SK-N-SH (cell line): ENCODE results near the gene PCDHB7. TPM values are rescaled to one million over a fixed set of nuclear protein-coding genes. Genes with fewer than 3 reads are reported as not detected.
"Not testable (repeated sequence)": the region's sequence is repeated elsewhere in the genome, so short reads cannot be mapped to it uniquely, and the experiment has no call there.

ENCODE experiments used
- CTCF ChIA-PET: fragments of 300-600, 350-600 bp; formaldehyde crosslinking; extraction: SDS; loops from one replicate; lab custom pipeline; 2021; lab: Yijun Ruan, JAX
- POLR2A ChIA-PET: fragments of 350-600 bp; sonication (Branson Sonifier 250); formaldehyde crosslinking; extraction: SDS; loops from one replicate; lab custom pipeline; 2020; ENCODE audit warnings: antibody characterized with exemption, inconsistent platforms; lab: Yijun Ruan, JAX
- DNase-seq: peaks from one replicate; pipeline ENCODE4 v3.0.0; 2012
- H2AFZ ChIP-seq: fragments of 200-600 bp; sonication (generic); 2 replicates; pipeline ENCODE4 v1.8.1; 2016; ENCODE audit warnings: antibody characterized with exemption, mild to moderate bottlenecking, low read depth
- H3F3A ChIP-seq: fragments of 200-600 bp; sonication (generic); replicated peaks from 2 replicates; pipeline ENCODE3; 2016; ENCODE audit warnings: antibody characterized with exemption, mild to moderate bottlenecking; ENCODE audit not compliant: insufficient read depth
- H3K27ac ChIP-seq, 2 experiments: fragments of 200-500 bp in 1 of 2; fragments of 200-600 bp in 1 of 2; sonication (Bioruptor generic) in 1 of 2; sonication (generic), shearing (Covaris generic) in 1 of 2; 2 replicates each; pipeline versions ENCODE4 v1.5.1 to v1.6.1; 2014 to 2016; ENCODE audit warnings: low read depth in 2 of 2, inconsistent platforms in 1 of 2, low read length in 1 of 2, mild to moderate bottlenecking in 1 of 2, mixed read lengths in 1 of 2
- H3K27me3 ChIP-seq: fragments of 200-600 bp; sonication (generic), shearing (Covaris generic); 2 replicates; pipeline ENCODE4 v1.6.1; 2016; ENCODE audit warnings: mixed run types; ENCODE audit not compliant: insufficient read depth
- H3K36me3 ChIP-seq, 2 experiments: fragments of 200-500 bp in 1 of 2; fragments of 200-600 bp in 1 of 2; sonication (Bioruptor generic) in 1 of 2; sonication (generic) in 1 of 2; replicated peaks in 1 of 2; 2 replicates each; pipeline versions ENCODE3 to v1.5.1; 2014 to 2016; ENCODE audit warnings: low read length in 1 of 2, mild to moderate bottlenecking in 1 of 2; ENCODE audit not compliant: insufficient read depth in 2 of 2, control insufficient read depth in 1 of 2
- H3K4me1 ChIP-seq, 2 experiments: fragments of 200-500 bp in 1 of 2; fragments of 200-600 bp in 1 of 2; sonication (Bioruptor generic) in 1 of 2; sonication (generic), shearing (Covaris generic) in 1 of 2; 2 replicates each; pipeline versions ENCODE4 v1.5.1 to v1.6.1; 2014 to 2016; ENCODE audit warnings: low read depth in 1 of 2, low read length in 1 of 2, mixed run types in 1 of 2; ENCODE audit not compliant: insufficient read depth in 2 of 2, control insufficient read depth in 1 of 2
- H3K4me2 ChIP-seq: fragments of 200-600 bp; sonication (generic), shearing (Covaris generic); 2 replicates; pipeline ENCODE4 v1.6.1; 2017; ENCODE audit warnings: mixed run types
- H3K4me3 ChIP-seq, 2 experiments: fragments of 200-500 bp in 1 of 2; fragments of 200-600 bp in 1 of 2; sonication (Bioruptor generic) in 1 of 2; sonication (generic), shearing (Covaris generic) in 1 of 2; 2 replicates each; pipeline versions ENCODE4 v1.5.1 to v1.8.1; 2014 to 2016; ENCODE audit warnings: low read depth in 2 of 2, inconsistent platforms in 1 of 2, low read length in 1 of 2, mild to moderate bottlenecking in 1 of 2, mixed read lengths in 1 of 2, moderate library complexity in 1 of 2
- H3K79me2 ChIP-seq: fragments of 200-600 bp; sonication (generic); 2 replicates; pipeline ENCODE4 v1.8.1; 2017; ENCODE audit warnings: mild to moderate bottlenecking; ENCODE audit not compliant: insufficient read depth
- H3K9ac ChIP-seq: fragments of 200-600 bp; sonication (generic); 2 replicates; pipeline ENCODE4 v1.6.1; 2017; ENCODE audit warnings: mixed run types
- H3K9me2 ChIP-seq: fragments of 200-600 bp; sonication (generic); 2 replicates; pipeline ENCODE4 v1.6.1; 2017; ENCODE audit warnings: mixed run types
- H3K9me3 ChIP-seq: fragments of 200-600 bp; sonication (generic); 2 replicates; pipeline ENCODE4 v1.6.1; 2017; ENCODE audit warnings: mixed run types, mild to moderate bottlenecking, moderate library complexity
- H4K20me1 ChIP-seq: fragments of 200-600 bp; sonication (generic); 2 replicates; pipeline ENCODE4 v1.6.1; 2017; ENCODE audit warnings: mild to moderate bottlenecking, mixed run types; ENCODE audit not compliant: insufficient read depth
- EP300 ChIP-seq, 2 experiments: IDR thresholded peaks; 2 replicates each; pipeline versions ENCODE4 v1.4.0 to v1.6.1; 2012; ENCODE audit warnings: borderline replicate concordance in 1 of 2, low read depth in 1 of 2, low read length in 1 of 2
- EZH2phosphoT487 ChIP-seq: fragments of 200-600 bp; sonication (generic); IDR thresholded peaks from 2 replicates; pipeline ENCODE4 v1.6.1; 2017; ENCODE audit warnings: low read depth, mixed run types, mild to moderate bottlenecking, antibody characterized with exemption, moderate library complexity, borderline replicate concordance
- GABPA ChIP-seq: IDR thresholded peaks from 2 replicates; pipeline ENCODE4 v1.4.0; 2012; ENCODE audit warnings: low read depth, mild to moderate bottlenecking
- MEF2A ChIP-seq: IDR thresholded peaks from 2 replicates; pipeline ENCODE4 v1.4.0; 2012; ENCODE audit warnings: low read depth, borderline replicate concordance
- MXI1 ChIP-seq: IDR thresholded peaks from 2 replicates; pipeline ENCODE4 v1.6.1; 2012; ENCODE audit warnings: mild to moderate bottlenecking, low read depth, low read length, improper control_type of control experiment
- NFIC ChIP-seq: IDR thresholded peaks from 2 replicates; pipeline ENCODE4 v1.4.0; 2012; ENCODE audit warnings: borderline replicate concordance
- NRF1 ChIP-seq: IDR thresholded peaks from 2 replicates; pipeline ENCODE4 v1.6.1; 2012; ENCODE audit warnings: low read depth, mild to moderate bottlenecking, low read length
- RAD21 ChIP-seq: IDR thresholded peaks from 2 replicates; pipeline ENCODE4 v1.6.1; 2012; ENCODE audit warnings: mild to moderate bottlenecking, low read length
- RFX5 ChIP-seq: IDR thresholded peaks from 2 replicates; pipeline ENCODE4 v1.6.1; 2012; ENCODE audit warnings: mild to moderate bottlenecking, improper control_type of control experiment, low read length
- RXRA ChIP-seq: IDR thresholded peaks from 2 replicates; pipeline ENCODE4 v1.4.0; 2012; ENCODE audit warnings: low read depth, mild to moderate bottlenecking, borderline replicate concordance
- TAF1 ChIP-seq: IDR thresholded peaks from 2 replicates; pipeline ENCODE4 v1.6.1; 2012; ENCODE audit warnings: low read depth, mild to moderate bottlenecking, low read length, moderate library complexity, borderline replicate concordance
- TEAD4 ChIP-seq: IDR thresholded peaks from 2 replicates; pipeline ENCODE4 v1.4.0; 2012; ENCODE audit warnings: mild to moderate bottlenecking, borderline replicate concordance; ENCODE audit not compliant: insufficient read depth
- WGBS: methylation state at CpG from one replicate; pipeline ENCODE4 v1.1.6; 2017; ENCODE audit warnings: low lambda C conversion rate; 5-methylcytosine and 5-hydroxymethylcytosine counted together
- polyA plus RNA-seq, 3 experiments: library from polyadenylated mRNA; depleted of rRNA; stranded (reverse); fragments of >200 nt; gene quantifications; 2 replicates each; pipeline ENCODE4 v1.2.3, GENCODE V29; 2012
- TF ChIP-seq, protein P1 (sequence below): IDR thresholded peaks from 2 replicates; pipeline ENCODE4 v1.4.0; 2012; ENCODE audit warnings: low read depth, borderline replicate concordance
- TF ChIP-seq, protein P2 (sequence below): IDR thresholded peaks from 2 replicates; pipeline ENCODE4 v1.4.0; 2012; ENCODE audit warnings: low read depth
- TF ChIP-seq, protein P3 (sequence below): IDR thresholded peaks from 2 replicates; pipeline ENCODE4 v1.6.1; 2012; ENCODE audit warnings: mild to moderate bottlenecking, low read depth, low read length, moderate library complexity
- TF ChIP-seq, protein P4 (sequence below): IDR thresholded peaks from 2 replicates; pipeline ENCODE4 v1.4.0; 2012; ENCODE audit warnings: low read depth, borderline replicate concordance
- TF ChIP-seq, protein P5 (sequence below): fragments of 150-350 bp; IDR thresholded peaks from 2 replicates; pipeline ENCODE4 v1.6.1; 2016; ENCODE audit warnings: mild to moderate bottlenecking, low read depth, low read length
- TF ChIP-seq, protein P6 (sequence below): IDR thresholded peaks from 2 replicates; pipeline ENCODE4; 2012

The PCDHB7 gene
- polyA plus RNA-seq, 1 of the 3 experiments (the other 2 are of a cell fraction) = 1.7 TPM

DNA sequence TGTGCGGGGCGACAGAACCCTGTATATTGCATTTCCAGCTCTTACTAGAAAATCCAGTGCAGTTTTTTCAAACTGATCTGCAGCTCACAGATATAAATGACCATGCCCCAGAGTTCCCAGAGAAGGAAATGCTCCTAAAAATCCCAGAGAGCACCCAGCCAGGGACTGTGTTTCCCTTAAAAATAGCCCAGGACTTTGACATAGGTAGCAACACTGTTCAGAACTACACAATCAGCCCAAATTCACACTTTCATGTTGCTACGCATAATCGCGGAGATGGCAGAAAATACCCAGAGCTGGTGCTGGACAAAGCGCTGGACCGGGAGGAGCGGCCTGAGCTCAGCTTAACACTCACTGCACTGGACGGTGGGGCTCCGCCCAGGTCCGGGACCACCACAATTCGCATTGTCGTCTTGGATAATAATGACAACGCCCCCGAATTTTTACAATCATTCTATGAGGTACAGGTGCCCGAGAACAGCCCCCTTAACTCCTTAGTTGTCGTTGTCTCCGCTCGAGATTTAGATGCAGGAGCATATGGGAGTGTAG, 36.7 kb upstream of the PCDHB7 start:
- Histone ChIP-seq H3K4me3 (no peak overlapping the region; a peak in 1 of 4 replicates), H3K79me2 (no peaks in the 10 kb centered on the region), H3K4me1 (no peaks in the 10 kb centered on the region), H3K4me2 (no peak overlapping the region), H3K9me2 (no peaks in the 10 kb centered on the region), H3K27me3 (no peaks in the 10 kb centered on the region), H2AFZ (no peak overlapping the region), H3K9me3 (0 out of 2 replicates have a peak, but pooled peaks cover 3% of the 10 kb centered on the region)
- CTCF ChIA-PET = interaction anchor here (1.1 to 1.6 kb wide), 2 partner anchors 14 to 41 kb away, joined by 4 to 5 read pairs; partner anchors contain the start of gene PCDHB6
- 72% methylated on average over 19 of the region's 19 CpGs for WGBS
- TF ChIP-seq RFX5 (no peak), TEAD4 (no peak), NFIC (no peak), RAD21 (no peak), EP300 (IDR thresholded peaks at IDR 0.05; ENCODE audit: borderline replicate concordance in 1 of 2, low read depth in 1 of 2, low read length in 1 of 2) (no peak), GABPA (no peak), MEF2A (no peak), EZH2phosphoT487 (no peak), TAF1 (no peak), MXI1 (no peak), NRF1 (no peak), RXRA (no peak)
- TF ChIP-seq, protein P1, sequence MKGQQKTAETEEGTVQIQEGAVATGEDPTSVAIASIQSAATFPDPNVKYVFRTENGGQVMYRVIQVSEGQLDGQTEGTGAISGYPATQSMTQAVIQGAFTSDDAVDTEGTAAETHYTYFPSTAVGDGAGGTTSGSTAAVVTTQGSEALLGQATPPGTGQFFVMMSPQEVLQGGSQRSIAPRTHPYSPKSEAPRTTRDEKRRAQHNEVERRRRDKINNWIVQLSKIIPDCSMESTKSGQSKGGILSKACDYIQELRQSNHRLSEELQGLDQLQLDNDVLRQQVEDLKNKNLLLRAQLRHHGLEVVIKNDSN = no peak
- TF ChIP-seq, protein P2, sequence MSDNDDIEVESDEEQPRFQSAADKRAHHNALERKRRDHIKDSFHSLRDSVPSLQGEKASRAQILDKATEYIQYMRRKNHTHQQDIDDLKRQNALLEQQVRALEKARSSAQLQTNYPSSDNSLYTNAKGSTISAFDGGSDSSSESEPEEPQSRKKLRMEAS = no peak
- TF ChIP-seq, protein P3, sequence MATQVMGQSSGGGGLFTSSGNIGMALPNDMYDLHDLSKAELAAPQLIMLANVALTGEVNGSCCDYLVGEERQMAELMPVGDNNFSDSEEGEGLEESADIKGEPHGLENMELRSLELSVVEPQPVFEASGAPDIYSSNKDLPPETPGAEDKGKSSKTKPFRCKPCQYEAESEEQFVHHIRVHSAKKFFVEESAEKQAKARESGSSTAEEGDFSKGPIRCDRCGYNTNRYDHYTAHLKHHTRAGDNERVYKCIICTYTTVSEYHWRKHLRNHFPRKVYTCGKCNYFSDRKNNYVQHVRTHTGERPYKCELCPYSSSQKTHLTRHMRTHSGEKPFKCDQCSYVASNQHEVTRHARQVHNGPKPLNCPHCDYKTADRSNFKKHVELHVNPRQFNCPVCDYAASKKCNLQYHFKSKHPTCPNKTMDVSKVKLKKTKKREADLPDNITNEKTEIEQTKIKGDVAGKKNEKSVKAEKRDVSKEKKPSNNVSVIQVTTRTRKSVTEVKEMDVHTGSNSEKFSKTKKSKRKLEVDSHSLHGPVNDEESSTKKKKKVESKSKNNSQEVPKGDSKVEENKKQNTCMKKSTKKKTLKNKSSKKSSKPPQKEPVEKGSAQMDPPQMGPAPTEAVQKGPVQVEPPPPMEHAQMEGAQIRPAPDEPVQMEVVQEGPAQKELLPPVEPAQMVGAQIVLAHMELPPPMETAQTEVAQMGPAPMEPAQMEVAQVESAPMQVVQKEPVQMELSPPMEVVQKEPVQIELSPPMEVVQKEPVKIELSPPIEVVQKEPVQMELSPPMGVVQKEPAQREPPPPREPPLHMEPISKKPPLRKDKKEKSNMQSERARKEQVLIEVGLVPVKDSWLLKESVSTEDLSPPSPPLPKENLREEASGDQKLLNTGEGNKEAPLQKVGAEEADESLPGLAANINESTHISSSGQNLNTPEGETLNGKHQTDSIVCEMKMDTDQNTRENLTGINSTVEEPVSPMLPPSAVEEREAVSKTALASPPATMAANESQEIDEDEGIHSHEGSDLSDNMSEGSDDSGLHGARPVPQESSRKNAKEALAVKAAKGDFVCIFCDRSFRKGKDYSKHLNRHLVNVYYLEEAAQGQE = no peak
- TF ChIP-seq, protein P4, sequence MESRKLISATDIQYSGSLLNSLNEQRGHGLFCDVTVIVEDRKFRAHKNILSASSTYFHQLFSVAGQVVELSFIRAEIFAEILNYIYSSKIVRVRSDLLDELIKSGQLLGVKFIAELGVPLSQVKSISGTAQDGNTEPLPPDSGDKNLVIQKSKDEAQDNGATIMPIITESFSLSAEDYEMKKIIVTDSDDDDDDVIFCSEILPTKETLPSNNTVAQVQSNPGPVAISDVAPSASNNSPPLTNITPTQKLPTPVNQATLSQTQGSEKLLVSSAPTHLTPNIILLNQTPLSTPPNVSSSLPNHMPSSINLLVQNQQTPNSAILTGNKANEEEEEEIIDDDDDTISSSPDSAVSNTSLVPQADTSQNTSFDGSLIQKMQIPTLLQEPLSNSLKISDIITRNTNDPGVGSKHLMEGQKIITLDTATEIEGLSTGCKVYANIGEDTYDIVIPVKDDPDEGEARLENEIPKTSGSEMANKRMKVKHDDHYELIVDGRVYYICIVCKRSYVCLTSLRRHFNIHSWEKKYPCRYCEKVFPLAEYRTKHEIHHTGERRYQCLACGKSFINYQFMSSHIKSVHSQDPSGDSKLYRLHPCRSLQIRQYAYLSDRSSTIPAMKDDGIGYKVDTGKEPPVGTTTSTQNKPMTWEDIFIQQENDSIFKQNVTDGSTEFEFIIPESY = no peak
- TF ChIP-seq, protein P5, sequence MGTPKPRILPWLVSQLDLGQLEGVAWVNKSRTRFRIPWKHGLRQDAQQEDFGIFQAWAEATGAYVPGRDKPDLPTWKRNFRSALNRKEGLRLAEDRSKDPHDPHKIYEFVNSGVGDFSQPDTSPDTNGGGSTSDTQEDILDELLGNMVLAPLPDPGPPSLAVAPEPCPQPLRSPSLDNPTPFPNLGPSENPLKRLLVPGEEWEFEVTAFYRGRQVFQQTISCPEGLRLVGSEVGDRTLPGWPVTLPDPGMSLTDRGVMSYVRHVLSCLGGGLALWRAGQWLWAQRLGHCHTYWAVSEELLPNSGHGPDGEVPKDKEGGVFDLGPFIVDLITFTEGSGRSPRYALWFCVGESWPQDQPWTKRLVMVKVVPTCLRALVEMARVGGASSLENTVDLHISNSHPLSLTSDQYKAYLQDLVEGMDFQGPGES = no peak
- TF ChIP-seq, protein P6, sequence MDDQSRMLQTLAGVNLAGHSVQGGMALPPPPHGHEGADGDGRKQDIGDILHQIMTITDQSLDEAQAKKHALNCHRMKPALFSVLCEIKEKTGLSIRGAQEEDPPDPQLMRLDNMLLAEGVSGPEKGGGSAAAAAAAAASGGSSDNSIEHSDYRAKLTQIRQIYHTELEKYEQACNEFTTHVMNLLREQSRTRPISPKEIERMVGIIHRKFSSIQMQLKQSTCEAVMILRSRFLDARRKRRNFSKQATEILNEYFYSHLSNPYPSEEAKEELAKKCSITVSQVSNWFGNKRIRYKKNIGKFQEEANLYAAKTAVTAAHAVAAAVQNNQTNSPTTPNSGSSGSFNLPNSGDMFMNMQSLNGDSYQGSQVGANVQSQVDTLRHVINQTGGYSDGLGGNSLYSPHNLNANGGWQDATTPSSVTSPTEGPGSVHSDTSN = no peak
- TF ChIP-seq, all 33 proteins: peak for 0
- Histone ChIP-seq H3F3A (no peaks in the 10 kb centered on the region), H3K9ac (no peak overlapping the region), H4K20me1 (no peaks in the 10 kb centered on the region), H3K27ac (no peak overlapping the region), H3K36me3 (no peaks in the 10 kb centered on the region)
- DNase-seq = no peak
- POLR2A ChIA-PET = no interaction called here

DNA sequence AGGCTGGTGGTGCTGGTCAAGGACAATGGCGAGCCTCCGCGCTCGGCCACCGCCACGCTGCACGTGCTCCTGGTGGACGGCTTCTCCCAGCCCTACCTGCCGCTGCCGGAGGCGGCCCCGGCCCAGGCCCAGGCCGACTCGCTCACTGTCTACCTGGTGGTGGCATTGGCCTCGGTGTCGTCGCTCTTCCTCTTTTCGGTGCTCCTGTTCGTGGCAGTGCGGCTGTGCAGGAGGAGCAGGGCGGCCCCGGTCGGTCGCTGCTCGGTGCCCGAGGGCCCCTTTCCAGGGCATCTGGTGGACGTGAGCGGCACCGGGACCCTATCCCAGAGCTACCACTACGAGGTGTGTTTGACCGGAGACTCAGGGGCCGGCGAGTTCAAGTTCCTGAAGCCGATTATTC, 35.1 kb upstream of the PCDHB7 start:
- POLR2A ChIA-PET = not testable (repeated sequence)

More for the DNA sequence above, 35.1 kb upstream of the PCDHB7 start:
- not testable (repeated sequence) for H3F3A ChIP-seq, H3K4me2 ChIP-seq, H3K79me2 ChIP-seq, H2AFZ ChIP-seq, H3K4me3 ChIP-seq, H3K4me1 ChIP-seq, H3K27ac ChIP-seq, H3K36me3 ChIP-seq, H3K27me3 ChIP-seq, H3K9ac ChIP-seq, H3K9me3 ChIP-seq, H4K20me1 ChIP-seq, H3K9me2 ChIP-seq, DNase-seq
- CTCF ChIA-PET = interaction anchor here (1.1 to 2.2 kb wide), 2 partner anchors 15 to 296 kb away, joined by 4 to 6 read pairs; partner anchors contain the start of genes PCDHA8 and PCDHB4
- WGBS = 79% methylated on average over 20 of the region's 34 CpGs
